Thyroid gland (tissue), 4 donors: ENCODE results near the gene EHD4. TPM values are rescaled to one million over a fixed set of nuclear protein-coding genes. Genes with fewer than 3 reads are reported as not detected.

Experiments
- DNase-seq, 2 donors: peaks; one replicate each; pipeline ENCODE4 v3.0.0-alpha.2; 2019
- H3K27ac ChIP-seq, 3 donors: fragments of 200-600 bp; sonication (generic); 1 replicate in 2 of 3; 2 replicates in 1 of 3; pipeline ENCODE4 v1.5.1; 2016 to 2019; ENCODE audit warnings: mild to moderate bottlenecking in 1 of 3, moderate library complexity in 1 of 3
- H3K27me3 ChIP-seq: fragments of 200-600 bp; sonication (generic); one replicate; pipeline ENCODE4 v1.5.1; 2019
- H3K36me3 ChIP-seq, 2 donors: fragments of 200-600 bp; sonication (generic); one replicate each; pipeline ENCODE4 v1.5.1; 2016 to 2019
- H3K4me1 ChIP-seq, 2 donors: fragments of 200-600 bp; sonication (generic); one replicate each; pipeline ENCODE4 v1.5.1; 2017 to 2019
- H3K4me3 ChIP-seq, 3 donors: fragments of 200-600 bp; sonication (generic); replicated peaks in 1 of 3; 1 replicate in 2 of 3; 2 replicates in 1 of 3; pipeline ENCODE4 v1.5.1; 2016; ENCODE audit warnings: mild to moderate bottlenecking in 1 of 3
- H3K9me3 ChIP-seq: fragments of 200-600 bp; sonication (generic); one replicate; pipeline ENCODE4 v1.5.1; 2017
- POLR2A ChIP-seq, 2 donors: fragments of 450-650 bp; IDR thresholded peaks; one replicate each; pipeline ENCODE4 v1.6.1; 2017; ENCODE audit warnings: antibody characterized with exemption in 2 of 2, mild to moderate bottlenecking in 2 of 2, moderate library complexity in 1 of 2
- WGBS, 2 donors: methylation state at CpG; one replicate each; pipeline ENCODE4 v1.1.5; 2017; 5-methylcytosine and 5-hydroxymethylcytosine counted together
- intact Hi-C: fragments of 100-400 bp; cut with DNase I; formaldehyde crosslinking; loops from one replicate; pipeline ENCODE4 v1.15.1; 2023
- total RNA-seq, 4 donors: library from RNA; depleted of rRNA; stranded (reverse); fragments of >200 nt; gene quantifications; one replicate each; pipeline ENCODE4 v1.2.3, GENCODE V29; 2016
- TF ChIP-seq, protein P1 (sequence below), 6 experiments: fragments of 200-600 bp in 3 of 6; fragments of 450-650 bp in 3 of 6; sonication (generic) in 3 of 6; IDR thresholded peaks; one replicate each; pipeline ENCODE4 v1.5.1; 2016 to 2019; ENCODE audit warnings: antibody characterized with exemption in 6 of 6, mild to moderate bottlenecking in 2 of 6, inconsistent platforms in 1 of 6, moderate library complexity in 1 of 6

EHD4 gene
- total RNA-seq, 4 donors from 2014 or later = 29.7 to 66.7 (median 37.9) TPM

DNA sequence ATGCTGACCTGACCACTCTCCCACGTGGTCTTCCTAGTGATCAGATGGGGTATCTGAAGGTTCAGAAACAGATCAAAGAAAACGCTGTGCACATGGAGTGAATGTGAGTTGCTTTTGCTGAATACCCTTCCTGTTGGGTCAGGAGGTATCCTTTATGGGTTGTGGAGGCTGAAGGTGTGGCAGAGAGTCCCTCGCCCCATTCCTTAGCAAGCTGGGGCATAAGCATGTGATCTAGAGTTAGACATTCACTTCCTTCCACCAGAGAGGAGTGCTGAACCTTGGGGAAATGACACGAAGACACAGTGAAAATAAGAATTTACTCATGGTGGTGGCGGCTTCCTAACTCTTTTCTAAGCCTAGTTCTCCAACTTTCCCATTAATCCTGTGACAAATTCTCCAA lies 50.7 kb downstream of the EHD4 start:
- TF ChIP-seq POLR2A (IDR thresholded peaks at IDR 0.05) = no peak
- TF ChIP-seq, protein P1, sequence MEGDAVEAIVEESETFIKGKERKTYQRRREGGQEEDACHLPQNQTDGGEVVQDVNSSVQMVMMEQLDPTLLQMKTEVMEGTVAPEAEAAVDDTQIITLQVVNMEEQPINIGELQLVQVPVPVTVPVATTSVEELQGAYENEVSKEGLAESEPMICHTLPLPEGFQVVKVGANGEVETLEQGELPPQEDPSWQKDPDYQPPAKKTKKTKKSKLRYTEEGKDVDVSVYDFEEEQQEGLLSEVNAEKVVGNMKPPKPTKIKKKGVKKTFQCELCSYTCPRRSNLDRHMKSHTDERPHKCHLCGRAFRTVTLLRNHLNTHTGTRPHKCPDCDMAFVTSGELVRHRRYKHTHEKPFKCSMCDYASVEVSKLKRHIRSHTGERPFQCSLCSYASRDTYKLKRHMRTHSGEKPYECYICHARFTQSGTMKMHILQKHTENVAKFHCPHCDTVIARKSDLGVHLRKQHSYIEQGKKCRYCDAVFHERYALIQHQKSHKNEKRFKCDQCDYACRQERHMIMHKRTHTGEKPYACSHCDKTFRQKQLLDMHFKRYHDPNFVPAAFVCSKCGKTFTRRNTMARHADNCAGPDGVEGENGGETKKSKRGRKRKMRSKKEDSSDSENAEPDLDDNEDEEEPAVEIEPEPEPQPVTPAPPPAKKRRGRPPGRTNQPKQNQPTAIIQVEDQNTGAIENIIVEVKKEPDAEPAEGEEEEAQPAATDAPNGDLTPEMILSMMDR (IDR thresholded peaks at IDR 0.05) = no peak
- WGBS, 2 donors = 85 to 90% methylated on average over 5 of the region's 5 CpGs
- intact Hi-C loops = no loop called here
- Histone ChIP-seq H3K9me3 (no peaks in the 10 kb centered on the region), H3K27ac (no peak overlapping the region), H3K36me3 (peaks cover 9 to 15% of the 10 kb centered on the region in 2 donors), H3K4me1 (peaks cover 0 to 47% of the 10 kb centered on the region in 2 donors), H3K4me3 (no peak overlapping the region), H3K27me3 (no peaks in the 10 kb centered on the region)
- DNase-seq = no peak

DNA sequence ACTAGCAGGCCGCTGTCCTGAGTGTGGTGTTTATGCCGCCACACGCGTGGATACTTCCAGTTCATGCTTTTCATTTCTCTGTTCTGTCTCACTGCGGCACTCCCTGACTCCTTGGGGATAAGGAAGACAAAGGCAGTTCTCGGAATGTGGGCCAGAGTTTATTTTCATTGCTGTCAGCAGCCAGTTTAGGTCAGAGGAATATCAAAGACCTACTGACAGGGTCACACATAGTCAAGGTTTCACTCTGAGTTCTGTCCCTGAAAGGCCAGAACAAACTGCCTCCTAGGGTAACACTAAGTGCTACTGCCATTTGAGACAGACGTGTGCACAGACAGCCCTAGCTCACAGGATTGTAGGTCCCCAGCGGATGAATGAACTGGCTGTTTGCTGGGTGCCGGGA lies 51.2 kb downstream of the EHD4 start:
- peaks cover 9 to 15% of the 10 kb centered on the region in 2 donors for H3K36me3 ChIP-seq
- intact Hi-C loops = no loop called here

DNA sequence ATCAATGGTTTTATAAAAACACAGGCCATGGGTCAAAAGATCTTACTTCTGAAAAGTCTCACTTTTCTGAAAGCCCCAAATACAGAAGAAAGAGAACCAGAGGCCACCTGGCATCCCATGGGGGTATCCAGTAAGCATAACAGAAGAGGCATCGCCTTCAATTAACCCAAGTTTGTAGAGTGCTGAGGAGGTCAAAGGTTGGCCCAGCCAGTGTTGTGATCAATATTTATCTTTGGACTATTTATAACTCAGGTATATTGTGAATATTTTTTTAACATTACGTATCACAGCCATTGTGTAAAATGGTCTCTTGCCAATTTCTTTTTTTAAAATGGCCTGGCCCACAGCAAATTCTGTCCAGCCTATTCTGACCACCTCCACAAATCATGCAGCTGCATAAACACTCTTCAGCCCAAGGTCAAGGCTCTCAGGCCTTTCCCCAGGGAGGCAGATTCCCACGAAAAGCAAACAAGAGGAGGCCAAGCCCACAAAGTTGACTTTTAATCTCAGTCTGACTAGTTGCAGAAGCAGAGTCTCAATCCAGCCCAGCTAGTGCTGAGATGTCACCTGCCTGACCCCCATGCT lies 52.3 kb downstream of the EHD4 start:
- TF ChIP-seq, protein P1 (IDR thresholded peaks at IDR 0.05) = no peak
- TF ChIP-seq POLR2A (IDR thresholded peaks at IDR 0.05) = no peak
- no peaks in the 10 kb centered on the region for H3K9me3 ChIP-seq
- H3K27me3 ChIP-seq = no peaks in the 10 kb centered on the region
- H3K27ac ChIP-seq = peak overlapping the region in 1 of 3 donors; percentile 28
- intact Hi-C loops = no loop called here
- 66 to 72% methylated on average over 3 of the region's 3 CpGs for WGBS, 2 donors
- H3K36me3 ChIP-seq = peaks cover 9 to 15% of the 10 kb centered on the region in 2 donors
- no peak overlapping the region for H3K4me3 ChIP-seq
- H3K4me1 ChIP-seq = peaks cover 0 to 47% of the 10 kb centered on the region in 2 donors
- DNase-seq = no peak

More for the DNA sequence above, 51.2 kb downstream of the EHD4 start:
- 85 to 90% methylated on average over 9 of the region's 9 CpGs for WGBS, 2 donors
- no peaks in the 10 kb centered on the region for H3K9me3 ChIP-seq
- TF ChIP-seq, protein P1 (IDR thresholded peaks at IDR 0.05) = no peak
- TF ChIP-seq POLR2A (IDR thresholded peaks at IDR 0.05) = no peak
- H3K4me1 ChIP-seq = peaks cover 0 to 47% of the 10 kb centered on the region in 2 donors
- H3K27me3 ChIP-seq = no peaks in the 10 kb centered on the region
- no peak for DNase-seq
- no peak overlapping the region for H3K4me3 ChIP-seq
- no peak overlapping the region for H3K27ac ChIP-seq

DNA sequence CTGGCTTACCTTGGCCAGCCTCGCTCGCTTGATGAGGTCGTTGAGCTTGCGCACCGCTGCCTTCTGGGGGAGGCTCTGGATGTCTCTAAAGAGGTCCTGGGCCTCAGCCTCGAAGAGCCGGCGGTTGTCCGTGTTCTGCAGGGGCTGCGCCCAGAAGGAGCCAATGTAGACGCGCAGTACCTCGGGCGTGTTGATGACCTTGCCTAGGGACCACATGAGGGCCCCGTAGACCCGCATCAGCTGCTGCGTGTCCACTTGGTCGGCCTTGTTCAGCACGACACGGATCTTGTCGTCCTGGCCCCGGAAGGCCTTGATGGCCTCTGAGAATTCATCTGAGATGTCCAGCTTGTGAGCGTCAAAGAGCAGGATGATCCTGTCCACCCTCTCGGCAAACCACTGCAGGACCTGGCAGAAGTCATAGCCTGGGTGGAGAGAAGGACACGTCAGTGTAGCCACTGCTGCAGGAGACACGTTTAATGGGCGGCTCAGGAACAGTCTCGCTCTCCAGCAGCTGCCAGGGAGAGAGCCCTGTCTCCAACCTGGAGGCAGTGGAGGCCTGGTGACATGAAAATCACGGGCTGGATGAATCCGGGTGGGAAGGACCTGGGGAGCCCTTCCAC lies 53.0 kb downstream of the EHD4 start:
- H3K36me3 ChIP-seq = peaks cover 9 to 15% of the 10 kb centered on the region in 2 donors
- peaks cover 0 to 47% of the 10 kb centered on the region in 2 donors for H3K4me1 ChIP-seq
- no peaks in the 10 kb centered on the region for H3K9me3 ChIP-seq
- no peak overlapping the region for H3K4me3 ChIP-seq
- TF ChIP-seq, protein P1 (IDR thresholded peaks at IDR 0.05) = no peak
- no peak for TF ChIP-seq POLR2A (IDR thresholded peaks at IDR 0.05)
- no peaks in the 10 kb centered on the region for H3K27me3 ChIP-seq
- WGBS, 2 donors = 91 to 93% methylated on average over 11 to 30 of the region's 30 CpGs
- H3K27ac ChIP-seq = peak overlapping the region in 1 of 3 donors; percentile 28
- no peak for DNase-seq
- intact Hi-C loops = no loop called here

DNA sequence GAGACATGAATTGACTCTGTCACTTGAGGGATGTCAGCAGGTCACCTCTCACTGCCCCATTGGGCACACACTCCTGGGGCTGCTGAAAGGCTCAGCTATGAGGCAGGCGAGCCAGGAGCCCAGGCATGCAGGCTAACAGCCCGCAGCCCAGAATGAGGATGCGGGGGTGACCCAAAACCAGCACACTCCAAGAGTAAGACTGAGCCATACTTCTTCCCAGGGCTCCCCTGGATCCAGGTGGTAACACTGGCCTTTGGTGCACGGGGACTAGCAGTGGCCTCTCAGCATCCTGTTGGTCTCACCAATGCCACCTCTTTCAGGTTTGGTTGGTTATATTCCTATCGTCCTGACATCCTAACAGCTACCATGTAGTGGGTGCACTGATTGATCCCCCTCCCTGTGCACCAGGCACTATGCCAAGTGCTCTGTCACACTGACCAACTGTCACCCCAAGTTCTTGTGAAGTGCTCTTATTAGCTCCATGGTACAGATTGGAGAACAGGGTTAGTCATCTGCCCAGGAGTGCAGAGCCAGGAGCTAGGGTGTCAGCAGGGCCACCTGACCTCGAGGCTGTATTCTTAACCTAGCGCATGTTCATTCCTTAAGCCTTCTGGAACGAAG lies 53.7 kb downstream of the EHD4 start:
- TF ChIP-seq, protein P1 (IDR thresholded peaks at IDR 0.05) = no peak
- no peak for TF ChIP-seq POLR2A (IDR thresholded peaks at IDR 0.05)
- Histone ChIP-seq H3K4me1 (peaks cover 0 to 47% of the 10 kb centered on the region in 2 donors), H3K27me3 (no peaks in the 10 kb centered on the region), H3K9me3 (no peaks in the 10 kb centered on the region), H3K4me3 (no peak overlapping the region), H3K36me3 (peaks cover 9 to 15% of the 10 kb centered on the region in 2 donors), H3K27ac (no peak overlapping the region)
- 86 to 88% methylated on average over 6 to 8 of the region's 8 CpGs for WGBS, 2 donors
- DNase-seq = no peak
- intact Hi-C loops = no loop called here
